VCaP (cell line): ENCODE results near the gene SEC14L3.

ENCODE experiments used
- H3K27ac ChIP-seq: fragments of 450-650 bp; 2 replicates; pipeline ENCODE4 v1.5.1; 2017
- CTCF ChIP-seq: fragments of 450-650 bp; conservative IDR thresholded peaks from 2 replicates; pipeline ENCODE4 v1.5.1; 2017; ENCODE audit warnings: mild to moderate bottlenecking, moderate library complexity

Gene SEC14L3

GRCh38 chr22:30471616-30472318 lies at the start of gene SEC14L3:
TSS of gene SEC14L3 (minus strand) at chr22:30472017. CDS start at chr22:30471958, 59 bp downstream.
- no peak for TF ChIP-seq CTCF
- no peak within 1 kb of the TSS for H3K27ac ChIP-seq

- no peak for TF ChIP-seq CTCF
- no peak overlapping the region for H3K27ac ChIP-seq
Measured at GRCh38 chr22:30519842-30520425, 48.1 kb upstream of the SEC14L3 start.

- no peak for TF ChIP-seq CTCF
- H3K27ac ChIP-seq, result no peak overlapping the region
Measured at GRCh38 chr22:30516731-30517130, 44.9 kb upstream of the SEC14L3 start.

GRCh38 chr22:30516273-30516672 lies 44.5 kb upstream of the SEC14L3 start:
- no peak for TF ChIP-seq CTCF
- no peak overlapping the region for H3K27ac ChIP-seq

- no peak for TF ChIP-seq CTCF
Measured at GRCh38 chr22:30514252-30514651, 42.4 kb upstream of the SEC14L3 start.

GRCh38 chr22:30513462-30513861 lies 41.6 kb upstream of the SEC14L3 start:
- no peak overlapping the region for H3K27ac ChIP-seq
- no peak for TF ChIP-seq CTCF

More at GRCh38 chr22:30514252-30514651, 42.4 kb upstream of the SEC14L3 start:
- H3K27ac ChIP-seq, result no peak overlapping the region

GRCh38 chr22:30511911-30512310 lies 40.1 kb upstream of the SEC14L3 start:
- H3K27ac ChIP-seq, result no peak overlapping the region
- no peak for TF ChIP-seq CTCF
